NCI-H1436 (cell line): Measurements from ENCODE around the gene FBXO27.
"Not testable (repeated sequence)": the region's sequence is repeated elsewhere in the genome, so short reads cannot be mapped to it uniquely, and the experiment has no call there.

Experiments
- DNase-seq: peaks from one replicate; lab custom pipeline; 2025; lab: John Stamatoyannopoulos, UW

The FBXO27 gene

GRCh38 chr19:38988627-38989026 is 43.7 kb downstream of the FBXO27 start:
- not testable (repeated sequence) for DNase-seq

- DNase-seq: not testable (repeated sequence)
These were observed 44.6 kb downstream of the FBXO27 start for GRCh38 chr19:38987745-38988144.

- DNase-seq: no peak
These were observed 47.1 kb downstream of the FBXO27 start for GRCh38 chr19:38985262-38985661.

GRCh38 chr19:38980583-38981374 is 51.6 kb downstream of the FBXO27 start:
- DNase-seq: no peak

- no peak for DNase-seq
These were observed 52.5 kb downstream of the FBXO27 start for GRCh38 chr19:38979812-38980211.

- no peak for DNase-seq
These were observed 54.0 kb downstream of the FBXO27 start for GRCh38 chr19:38978326-38978689.

- no peak for DNase-seq
These were observed 54.7 kb downstream of the FBXO27 start for GRCh38 chr19:38977445-38978325.

GRCh38 chr19:38975861-38976271 is 56.5 kb downstream of the FBXO27 start:
- DNase-seq: no peak

- no peak for DNase-seq
These were observed 57.0 kb downstream of the FBXO27 start, which contains the start of gene FBXO17 for GRCh38 chr19:38975214-38975860. Gene FBXO17, minus strand, starts transcription at chr19:38975742. Its CDS starts 25,423 bp downstream, at chr19:38950319.

GRCh38 chr19:38974624-38975213 is 57.6 kb downstream of the FBXO27 start:
- DNase-seq: no peak
